Pancreas (tissue), 10 donors: ENCODE measurements around the gene TBC1D2. TPM values are rescaled to one million over a fixed set of nuclear protein-coding genes. Genes with fewer than 3 reads are reported as not detected.
"Not testable (repeated sequence)": the region's sequence is repeated elsewhere in the genome, so short reads cannot be mapped to it uniquely, and the experiment has no call there.

ENCODE experiments used
- ATAC-seq, 4 donors: fragments of 200-7000 bp; cut with Tn5 transposase; one replicate each; pipeline versions ENCODE4 v1.8.0 to v1.9.1; 2020; ENCODE audit warnings: mild to moderate bottlenecking in 4 of 4, moderate library complexity in 4 of 4
- DNase-seq, 6 donors: peaks; one replicate each; pipeline ENCODE4 v3.0.0-alpha.2; 2020
- FAIRE-seq: peaks from 2 replicates; lab custom pipeline; 2012; peaks lifted over from hg19 to GRCh38; lab: Jason Lieb, UNC
- H3K27ac ChIP-seq, 4 donors: fragments of 200-600 bp; sonication (generic); 1 replicate in 3 of 4; 2 replicates in 1 of 4; pipeline versions ENCODE4 v1.5.0 to v1.8.0; 2020
- H3K27me3 ChIP-seq, 4 donors: fragments of 200-600 bp; one replicate each; pipeline ENCODE4 v1.8.0; 2021
- H3K36me3 ChIP-seq, 3 donors: fragments of 200-600 bp; sonication (generic) in 1 of 3; one replicate each; pipeline versions ENCODE4 v1.5.0 to v1.8.0; 2020 to 2021
- H3K4me1 ChIP-seq, 3 donors: fragments of 200-600 bp; one replicate each; pipeline ENCODE4 v1.8.0; 2021
- H3K4me3 ChIP-seq, 4 donors: fragments of 200-600 bp; sonication (generic) in 2 of 4; one replicate each; pipeline versions ENCODE4 v1.5.0 to v1.8.0; 2020 to 2021
- H3K9me3 ChIP-seq, 4 donors: fragments of 200-600 bp; one replicate each; pipeline ENCODE4 v1.8.0; 2021
- CTCF ChIP-seq, 4 donors: fragments of 200-600 bp; sonication (generic) in 3 of 4; IDR thresholded peaks; one replicate each; pipeline versions ENCODE4 v1.5.0 to v1.8.0; 2021; ENCODE audit warnings: antibody characterized with exemption in 4 of 4
- WGBS, 2 donors: extraction: QIAGEN DNeasy Blood & Tissue Kit; methylation state at CpG; one replicate each; pipeline ENCODE4 v1.1.7; 2013; 5-methylcytosine and 5-hydroxymethylcytosine counted together
- intact Hi-C, 3 donors: fragments of 100-400 bp; cut with DNase I; formaldehyde crosslinking; loops; one replicate each; pipeline versions ENCODE4 v1.11.1 to v1.14.2; 2022
- polyA plus RNA-seq, 2 donors: library from polyadenylated mRNA; stranded (reverse); fragments of 200-250 nt; gene quantifications; one replicate each; pipeline ENCODE4 v1.2.3, GENCODE V29; 2013
- total RNA-seq, 6 donors: library from RNA; stranded (reverse); fragmentation: NEBNext Ultra II Directional in 4 of 6; extraction: Animal tissue kit (Norgen Biotek cat#: 25700) in 4 of 6; gene quantifications; one replicate each; pipeline versions ENCODE4 v1.2.1 to v1.2.4, GENCODE V29; 2021 to 2023
- donor health status: healthy with polysubstance abuse.
- donor health status: DM: no; HTN: no; CAD: no; lungs with moderate emphysema.
- donor health status: DM: no; HTN: no; CAD: no.
- donor health status: control.
- donor health status: control.
- donor health status: Bipolar disorder and iron deficiency.
- donor health status: DM: yes; HTN: yes; CAD: no.
- donor health status: DM: no; HTN: no; CAD: no.
- donor health status: DM: no; HTN: no; CAD: no.
- donor health status: DM: yes; HTN: yes; CAD: no.

TBC1D2 gene
- total and polyA plus RNA-seq, 8 donors: 1.9 to 5.2 (median 2.4) TPM

- H3K9me3 ChIP-seq: no peaks in the 10 kb centered on the region
- intact Hi-C loops: no loop called here
- WGBS, 2 donors: 58 to 62% methylated on average over 4 of the region's 4 CpGs
- FAIRE-seq (no peak), DNase-seq (no peak), ATAC-seq (no peak)
- H3K27ac ChIP-seq: no peak overlapping the region
- no peak for TF ChIP-seq CTCF (IDR thresholded peaks at IDR 0.05)
- H3K27me3 ChIP-seq: no peaks in the 10 kb centered on the region
- H3K4me1 ChIP-seq: no peaks in the 10 kb centered on the region
- no peak overlapping the region for H3K4me3 ChIP-seq
- no peaks in the 10 kb centered on the region for H3K36me3 ChIP-seq
Observed at GRCh38 chr9:98285446-98285845, 30.0 kb upstream of the TBC1D2 start.

GRCh38 chr9:98284754-98285153, 29.3 kb upstream of the TBC1D2 start:
- H3K4me3 ChIP-seq: no peak overlapping the region
- 53 to 63% methylated on average over 3 of the region's 3 CpGs for WGBS, 2 donors
- no peaks in the 10 kb centered on the region for H3K27me3 ChIP-seq
- H3K4me1 ChIP-seq: no peaks in the 10 kb centered on the region
- H3K36me3 ChIP-seq: no peaks in the 10 kb centered on the region
- intact Hi-C loops: no loop called here
- no peak overlapping the region for H3K27ac ChIP-seq
- no peaks in the 10 kb centered on the region for H3K9me3 ChIP-seq
- TF ChIP-seq CTCF (IDR thresholded peaks at IDR 0.05): no peak
- no peak for ATAC-seq
- no peak for DNase-seq
- no peak for FAIRE-seq

GRCh38 chr9:98283143-98283542, 27.7 kb upstream of the TBC1D2 start:
- H3K9me3 ChIP-seq, H3K4me3 ChIP-seq, ATAC-seq, H3K27ac ChIP-seq, DNase-seq, FAIRE-seq, H3K4me1 ChIP-seq, H3K36me3 ChIP-seq, H3K27me3 ChIP-seq, intact Hi-C loops: not testable (repeated sequence)
- 68 to 83% methylated on average over 7 of the region's 7 CpGs for WGBS, 2 donors

GRCh38 chr9:98281281-98281680, 25.8 kb upstream of the TBC1D2 start:
- DNase-seq: no peak
- no peak for ATAC-seq
- FAIRE-seq: no peak

GRCh38 chr9:98280574-98280973, 25.1 kb upstream of the TBC1D2 start:
- no peak for ATAC-seq
- no peak for FAIRE-seq
- Histone ChIP-seq H3K27ac (no peak overlapping the region), H3K27me3 (no peaks in the 10 kb centered on the region), H3K36me3 (no peaks in the 10 kb centered on the region), H3K4me3 (no peak overlapping the region), H3K4me1 (no peaks in the 10 kb centered on the region), H3K9me3 (no peaks in the 10 kb centered on the region)
- intact Hi-C loops: no loop called here
- no peak for TF ChIP-seq CTCF (IDR thresholded peaks at IDR 0.05)
- DNase-seq: no peak
- WGBS, 2 donors: 60% methylated on average over 6 of the region's 6 CpGs

More at GRCh38 chr9:98281281-98281680, 25.8 kb upstream of the TBC1D2 start:
- no peaks in the 10 kb centered on the region for H3K36me3 ChIP-seq
- intact Hi-C loops: no loop called here
- no peak overlapping the region for H3K27ac ChIP-seq
- no peak for TF ChIP-seq CTCF (IDR thresholded peaks at IDR 0.05)
- WGBS, 2 donors: 96 to 100% methylated on average over 1 of the region's 1 CpG
- H3K4me1 ChIP-seq: no peaks in the 10 kb centered on the region
- no peaks in the 10 kb centered on the region for H3K27me3 ChIP-seq
- no peaks in the 10 kb centered on the region for H3K9me3 ChIP-seq
- no peak overlapping the region for H3K4me3 ChIP-seq
